Osteoblast (primary cell): ENCODE results near the gene OXSR1. TPM values are rescaled to one million over a fixed set of nuclear protein-coding genes. Genes with fewer than 3 reads are reported as not detected.

Experiments used
- DNase-seq: peaks from one replicate; pipeline ENCODE4 v3.0.0; 2011; ENCODE audit warnings: low spot score, mixed read lengths; ENCODE audit not compliant: insufficient read length; ENCODE audit errors: missing footprints
- H2AFZ ChIP-seq: 2 replicates; pipeline ENCODE4 v1.6.0; 2011; ENCODE audit warnings: mild to moderate bottlenecking, low read length
- H3K27ac ChIP-seq: 2 replicates; pipeline ENCODE4 v1.5.1; 2011; ENCODE audit warnings: mild to moderate bottlenecking, low read depth, low read length, moderate library complexity
- H3K27me3 ChIP-seq: 2 replicates; pipeline ENCODE4 v1.6.0; 2012; ENCODE audit warnings: mild to moderate bottlenecking, control low read depth, inconsistent platforms, low read length, moderate library complexity; ENCODE audit not compliant: insufficient read depth
- H3K36me3 ChIP-seq: 2 replicates; pipeline ENCODE4 v1.5.1; 2011; ENCODE audit warnings: mild to moderate bottlenecking, low read length, control low read depth, moderate library complexity; ENCODE audit not compliant: insufficient read depth
- H3K4me1 ChIP-seq: 2 replicates; pipeline ENCODE4 v1.5.1; 2011; ENCODE audit warnings: mild to moderate bottlenecking, low read length, control low read depth, moderate library complexity; ENCODE audit not compliant: insufficient read depth
- H3K4me2 ChIP-seq: 2 replicates; pipeline ENCODE4 v1.6.0; 2011; ENCODE audit warnings: mild to moderate bottlenecking, low read length; ENCODE audit not compliant: insufficient read depth
- H3K4me3 ChIP-seq: fragments of 200-600 bp; sonication (generic); 3 replicates; pipeline ENCODE4 v1.5.1; 2012; ENCODE audit warnings: mild to moderate bottlenecking, low read length, inconsistent platforms; ENCODE audit not compliant: insufficient read depth
- H3K79me2 ChIP-seq: 2 replicates; pipeline ENCODE4 v1.6.0; 2012; ENCODE audit warnings: mild to moderate bottlenecking, low read length, control low read depth, inconsistent platforms; ENCODE audit not compliant: insufficient read depth
- H3K9me3 ChIP-seq: 2 replicates; pipeline ENCODE4 v1.5.1; 2011; ENCODE audit warnings: low read depth, low read length, control low read depth
- H4K20me1 ChIP-seq: 2 replicates; pipeline ENCODE4 v1.6.0; 2012; ENCODE audit warnings: mild to moderate bottlenecking, low read length, control low read depth; ENCODE audit not compliant: insufficient read depth
- CTCF ChIP-seq: IDR thresholded peaks from 2 replicates; pipeline ENCODE4 v1.5.1; 2011; ENCODE audit warnings: mild to moderate bottlenecking, low read depth, low read length, moderate library complexity; ENCODE audit errors: extremely low read depth
- total RNA-seq: library from RNA; depleted of rRNA; stranded (reverse); fragments of >200 nt; gene quantifications from 2 replicates; pipeline ENCODE4 v1.2.3, GENCODE V29; 2012

Gene OXSR1
- total RNA-seq, 1 donor: 50.3 TPM

GRCh38 chr3:38153221-38153620 is 12.1 kb upstream of the OXSR1 start:
- Histone ChIP-seq H3K27me3 (no peaks in the 10 kb centered on the region), H2AFZ (no peak overlapping the region), H3K36me3 (no peaks in the 10 kb centered on the region), H3K27ac (no peak overlapping the region), H3K4me3 (no peak overlapping the region), H3K9me3 (no peaks in the 10 kb centered on the region), H3K79me2 (no peaks in the 10 kb centered on the region), H3K4me1 (peaks cover 9% of the 10 kb centered on the region), H3K4me2 (no peak overlapping the region), H4K20me1 (no peaks in the 10 kb centered on the region)
- no peak for DNase-seq
- no peak for TF ChIP-seq CTCF

GRCh38 chr3:38154033-38154494 is 11.3 kb upstream of the OXSR1 start:
- no peak for DNase-seq
- H3K4me2 ChIP-seq: no peak overlapping the region

GRCh38 chr3:38154625-38155255 is 10.6 kb upstream of the OXSR1 start:
- Histone ChIP-seq H3K9me3 (no peaks in the 10 kb centered on the region), H3K4me3 (no peak overlapping the region), H3K36me3 (no peaks in the 10 kb centered on the region), H4K20me1 (no peaks in the 10 kb centered on the region), H3K27ac (peak overlapping the region; percentile 21), H2AFZ (no peak overlapping the region), H3K4me2 (no peak overlapping the region), H3K79me2 (no peaks in the 10 kb centered on the region), H3K4me1 (peaks cover 9% of the 10 kb centered on the region), H3K27me3 (no peaks in the 10 kb centered on the region)
- no peak for DNase-seq
- no peak for TF ChIP-seq CTCF

More at GRCh38 chr3:38154033-38154494, 11.3 kb upstream of the OXSR1 start:
- Histone ChIP-seq H3K4me3 (no peak overlapping the region), H3K9me3 (no peaks in the 10 kb centered on the region), H3K79me2 (no peaks in the 10 kb centered on the region), H3K27me3 (no peaks in the 10 kb centered on the region), H4K20me1 (no peaks in the 10 kb centered on the region), H2AFZ (no peak overlapping the region), H3K36me3 (no peaks in the 10 kb centered on the region), H3K27ac (peak overlapping the region; percentile 21), H3K4me1 (peaks cover 9% of the 10 kb centered on the region)
- TF ChIP-seq CTCF: no peak

- Histone ChIP-seq H3K4me2 (no peak overlapping the region), H4K20me1 (no peaks in the 10 kb centered on the region), H3K9me3 (no peaks in the 10 kb centered on the region), H3K27ac (no peak overlapping the region), H3K27me3 (no peaks in the 10 kb centered on the region), H3K4me1 (peaks cover 9% of the 10 kb centered on the region), H3K79me2 (no peaks in the 10 kb centered on the region), H3K4me3 (no peak overlapping the region), H3K36me3 (no peaks in the 10 kb centered on the region), H2AFZ (no peak overlapping the region)
- TF ChIP-seq CTCF: no peak
- DNase-seq: no peak
Observed at GRCh38 chr3:38155825-38156224, 9.5 kb upstream of the OXSR1 start.
